A673 (cell line): Measurements from ENCODE around the gene ATP10B.

Experiments used
- CTCF ChIP-seq: fragments of 300-800, 200-600 bp; sonication (generic); conservative IDR thresholded peaks from 2 replicates; pipeline ENCODE4 v1.5.1; 2017; ENCODE audit warnings: low read depth, mild to moderate bottlenecking, antibody characterized with exemption, low read length, moderate library complexity, mixed read lengths
- EZH2 ChIP-seq: fragments of 200-600 bp; sonication (generic); IDR thresholded peaks from 2 replicates; pipeline ENCODE4 v1.6.1; 2017; ENCODE audit warnings: borderline replicate concordance, low read depth, mild to moderate bottlenecking, mixed read lengths, antibody characterized with exemption, low read length; ENCODE audit not compliant: poor library complexity, severe bottlenecking

- no peak for TF ChIP-seq CTCF
- no peak for TF ChIP-seq EZH2
Measured at GRCh38 chr5:160847526-160848085, 4.4 kb downstream of the ATP10B start.
